Aorta (tissue), 5 donors: Measurements from ENCODE around the gene HEATR3. TPM values are rescaled to one million over a fixed set of nuclear protein-coding genes. Genes with fewer than 3 reads are reported as not detected.
A peak's percentile ranks its signal among the peaks of the same experiment; 100 is the strongest.

Source experiments
- ATAC-seq: fragments of 200-7000 bp; cut with Tn5 transposase; one replicate; pipeline ENCODE4 v1.9.1; 2022; ENCODE audit warnings: moderate library complexity; ENCODE audit not compliant: low FRiP score
- DNase-seq, 2 donors: peaks; one replicate each; pipeline ENCODE4 v3.0.0-alpha.2; 2020
- H3K27ac ChIP-seq, 2 donors: one replicate each; pipeline ENCODE4 v1.5.1; 2013; ENCODE audit warnings: low read length in 2 of 2, mild to moderate bottlenecking in 2 of 2, moderate library complexity in 2 of 2, control low read depth in 1 of 2, inconsistent platforms in 1 of 2, low read depth in 1 of 2
- H3K27me3 ChIP-seq, 2 donors: one replicate each; pipeline ENCODE4 v1.6.1; 2013; ENCODE audit warnings: control low read depth in 1 of 2, low read length in 1 of 2, mild to moderate bottlenecking in 1 of 2, moderate library complexity in 1 of 2; ENCODE audit not compliant: insufficient read depth in 2 of 2, control insufficient read depth in 1 of 2
- H3K36me3 ChIP-seq, 2 donors: one replicate each; pipeline ENCODE4 v1.6.1; 2013; ENCODE audit warnings: control low read depth in 1 of 2, low read length in 1 of 2, mild to moderate bottlenecking in 1 of 2; ENCODE audit not compliant: insufficient read depth in 2 of 2, control insufficient read depth in 1 of 2
- H3K4me1 ChIP-seq, 2 donors: one replicate each; pipeline ENCODE4 v1.6.1; 2013; ENCODE audit warnings: low read length in 2 of 2, control low read depth in 1 of 2, mild to moderate bottlenecking in 1 of 2, moderate library complexity in 1 of 2; ENCODE audit not compliant: insufficient read depth in 2 of 2, control insufficient read depth in 1 of 2
- H3K4me3 ChIP-seq, 2 donors: one replicate each; pipeline ENCODE4 v1.5.1; 2013; ENCODE audit warnings: low read length in 2 of 2, control low read depth in 1 of 2, mild to moderate bottlenecking in 1 of 2
- H3K9me3 ChIP-seq: one replicate; pipeline ENCODE4 v1.6.1; 2013; ENCODE audit warnings: mild to moderate bottlenecking, low read length; ENCODE audit not compliant: control insufficient read depth
- WGBS, 2 donors: extraction: QIAGEN DNeasy Blood & Tissue Kit; methylation state at CpG; one replicate each; pipeline ENCODE4 v1.1.7; 2013; 5-methylcytosine and 5-hydroxymethylcytosine counted together
- intact Hi-C, 2 donors: fragments of 100-400 bp; cut with DNase I; formaldehyde crosslinking; loops; one replicate each; pipeline versions ENCODE4 v1.14.2 to v1.15.0; 2022
- polyA plus RNA-seq, 2 donors: library from polyadenylated mRNA; stranded (reverse); fragments of 200-250 nt; gene quantifications; one replicate each; pipeline ENCODE4 v1.2.3, GENCODE V29; 2013
- total RNA-seq, 2 donors: library from RNA; stranded (reverse); fragmentation: NEBNext Ultra II Directional; extraction: Animal tissue kit (Norgen Biotek cat#: 25700); gene quantifications; one replicate each; pipeline ENCODE4 v1.2.1, GENCODE V29; 2021
- donor health status: healthy with polysubstance abuse.
- donor health status: Bipolar disorder and iron deficiency.
- donor health status: DM: no; HTN: no; CAD: no.
- donor health status: DM: no; HTN: no; CAD: no.
- donor health status: DM: yes; HTN: yes; CAD: no.

The HEATR3 gene
- total and polyA plus RNA-seq, 4 donors, result 3.7 to 17.9 (median 7.0) TPM

DNA sequence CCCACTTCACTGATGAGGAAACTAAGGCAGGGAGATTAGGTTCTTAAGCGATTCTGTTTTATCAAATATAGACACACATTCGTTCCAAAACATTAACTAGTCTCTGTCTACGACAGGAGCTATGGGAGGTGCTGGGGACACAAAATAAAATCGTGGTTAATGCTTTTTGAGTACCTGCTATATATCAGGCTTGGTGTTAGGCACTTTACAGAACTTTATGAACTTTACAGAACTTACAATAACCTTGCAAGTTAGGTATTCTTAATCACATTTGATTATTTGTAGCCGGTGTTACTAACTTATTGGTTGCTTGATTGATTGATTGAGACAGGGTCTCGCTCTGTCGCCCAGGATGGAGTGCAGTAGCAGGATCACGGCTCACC lies 538 bp upstream of the HEATR3 start:
- ATAC-seq (no peak), DNase-seq (no peak)
- peaks cover 0 to 3% of the 10 kb centered on the region in 2 donors for H3K36me3 ChIP-seq
- H3K27me3 ChIP-seq, result no peaks in the 10 kb centered on the region
- H3K4me1 ChIP-seq, result peaks cover 0 to 3% of the 10 kb centered on the region in 2 donors
- WGBS, 2 donors, result 81 to 86% methylated on average over 8 of the region's 8 CpGs
- H3K9me3 ChIP-seq, result no peaks in the 10 kb centered on the region
- intact Hi-C loops, result loop anchor here (2.0 to 10.0 kb wide), 4 partner anchors 40 to 147 kb away; partner anchors contain the start of genes TENT4B (in 2 of the 2) and CNEP1R1 (in 1 of the 2)
- no peak overlapping the region for H3K27ac ChIP-seq
- H3K4me3 ChIP-seq, result no peak overlapping the region

DNA sequence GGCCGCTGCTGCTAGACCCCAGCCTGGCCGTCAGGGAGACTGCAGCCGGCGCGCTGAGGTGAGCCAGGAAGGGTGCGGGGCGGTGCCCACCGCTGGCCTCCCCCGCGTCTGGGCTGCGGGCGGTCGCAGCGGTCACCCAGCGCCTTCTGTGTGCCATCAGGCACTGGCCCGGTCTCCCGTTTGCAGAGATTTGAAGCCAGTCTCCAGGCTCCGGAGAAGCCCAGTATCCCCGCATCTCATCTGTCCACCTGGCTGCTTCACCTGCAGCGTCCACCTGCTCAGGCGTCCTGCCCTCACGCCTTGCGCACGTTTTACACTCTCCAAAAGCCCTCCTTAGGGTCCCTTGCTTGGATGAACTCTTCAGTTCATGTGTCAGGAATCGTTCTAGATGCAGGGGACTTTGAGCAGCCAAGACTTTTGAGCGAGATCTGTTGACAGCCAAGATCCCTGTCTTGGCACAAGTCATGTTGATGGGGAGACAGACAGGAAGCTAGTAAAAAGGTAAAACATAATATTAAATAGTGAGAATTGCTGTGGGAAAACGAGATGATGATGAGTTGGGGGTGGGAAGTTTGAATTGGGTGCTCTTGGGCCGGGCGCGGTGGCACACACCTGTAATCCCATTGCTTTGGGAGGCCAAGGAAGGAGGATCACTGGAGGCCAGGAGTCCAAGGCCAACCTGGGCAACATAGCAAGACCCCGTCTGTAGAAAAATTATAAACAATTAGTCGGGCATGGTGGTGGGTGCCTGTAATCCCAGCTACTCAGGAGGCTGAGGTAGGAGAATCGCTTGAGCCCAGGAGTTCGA lies 916 bp downstream of the HEATR3 start:
- no peak for ATAC-seq
- WGBS, 2 donors, result 22 to 28% methylated on average over 25 to 34 of the region's 34 CpGs
- Histone ChIP-seq H3K9me3 (no peaks in the 10 kb centered on the region), H3K4me1 (peaks cover 0 to 3% of the 10 kb centered on the region in 2 donors), H3K36me3 (peaks cover 0 to 3% of the 10 kb centered on the region in 2 donors), H3K4me3 (peak overlapping the region; percentile 38 to 64), H3K27me3 (no peaks in the 10 kb centered on the region), H3K27ac (peak overlapping the region in 1 of 2 donors; percentile 62)
- intact Hi-C loops, result loop anchor here (5.0 to 10.0 kb wide), 3 partner anchors 86 to 146 kb away; partner anchors contain the start of gene TENT4B (in 2 of the 2)
- no peak for DNase-seq

DNA sequence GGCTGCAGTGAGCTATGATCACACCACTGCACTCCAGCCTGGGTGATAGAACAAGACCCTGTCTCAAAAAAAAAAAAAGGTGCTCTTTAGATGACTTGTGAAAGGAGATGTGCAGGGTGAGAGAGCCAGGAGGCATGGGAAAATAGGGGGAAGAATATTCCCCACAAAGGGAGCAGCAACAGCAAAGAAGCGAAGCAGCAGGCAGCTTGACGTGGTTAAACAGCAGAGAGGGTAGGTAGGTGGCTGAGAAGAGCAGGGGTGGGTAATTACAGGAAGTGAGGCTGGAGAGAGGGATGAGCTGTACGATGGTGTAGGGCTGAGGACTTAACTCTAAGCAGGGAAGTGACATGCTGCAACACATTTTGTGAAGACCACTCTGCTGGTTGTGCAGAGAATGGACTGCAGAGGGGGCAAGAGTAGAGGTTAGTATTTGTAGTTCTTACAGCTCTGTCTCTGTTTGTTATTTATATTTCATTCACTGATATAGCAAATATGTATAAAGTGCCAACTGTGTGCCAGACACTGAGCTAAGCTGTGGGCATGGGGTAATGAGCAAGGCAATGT lies 1.6 kb downstream of the HEATR3 start:
- no peak overlapping the region for H3K4me3 ChIP-seq
- intact Hi-C loops, result loop anchor here (5.0 to 10.0 kb wide), 3 partner anchors 85 to 145 kb away; partner anchors contain the start of gene TENT4B (in 2 of the 2)
- peaks cover 0 to 3% of the 10 kb centered on the region in 2 donors for H3K36me3 ChIP-seq
- no peaks in the 10 kb centered on the region for H3K9me3 ChIP-seq
- H3K27ac ChIP-seq, result no peak overlapping the region
- peaks cover 0 to 3% of the 10 kb centered on the region in 2 donors for H3K4me1 ChIP-seq
- no peak for DNase-seq
- ATAC-seq, result no peak
- H3K27me3 ChIP-seq, result no peaks in the 10 kb centered on the region
- 30 to 40% methylated on average over 3 of the region's 3 CpGs for WGBS, 2 donors

DNA sequence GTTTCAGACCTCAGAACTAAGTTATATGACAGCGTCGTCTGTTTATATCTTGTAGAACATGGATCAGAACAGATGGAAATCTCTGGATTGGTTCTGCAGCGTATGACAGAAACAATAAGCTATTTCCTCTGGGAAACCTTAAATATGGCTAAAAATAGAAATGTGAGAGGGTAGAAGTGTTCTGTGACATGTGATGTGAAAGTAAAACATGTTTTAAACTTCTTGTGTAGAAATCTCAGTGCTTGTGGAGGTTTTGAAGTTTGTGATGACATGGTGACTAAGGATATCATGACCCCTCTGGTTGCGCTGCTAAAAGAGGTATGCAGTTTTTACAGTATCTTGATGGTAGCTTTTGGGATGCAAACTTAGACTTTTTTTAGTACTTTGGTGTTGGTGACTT lies 2.8 kb downstream of the HEATR3 start:
- Histone ChIP-seq H3K4me3 (no peak overlapping the region), H3K36me3 (peaks cover 0 to 5% of the 10 kb centered on the region in 2 donors), H3K27ac (no peak overlapping the region), H3K27me3 (no peaks in the 10 kb centered on the region), H3K9me3 (no peaks in the 10 kb centered on the region), H3K4me1 (peaks cover 0 to 3% of the 10 kb centered on the region in 2 donors)
- DNase-seq (no peak), ATAC-seq (no peak)
- intact Hi-C loops, result loop anchor here (5.0 to 10.0 kb wide), 3 partner anchors 84 to 144 kb away; partner anchors contain the start of gene TENT4B (in 2 of the 2)
- WGBS, 2 donors, result 16 to 21% methylated on average over 4 of the region's 4 CpGs

DNA sequence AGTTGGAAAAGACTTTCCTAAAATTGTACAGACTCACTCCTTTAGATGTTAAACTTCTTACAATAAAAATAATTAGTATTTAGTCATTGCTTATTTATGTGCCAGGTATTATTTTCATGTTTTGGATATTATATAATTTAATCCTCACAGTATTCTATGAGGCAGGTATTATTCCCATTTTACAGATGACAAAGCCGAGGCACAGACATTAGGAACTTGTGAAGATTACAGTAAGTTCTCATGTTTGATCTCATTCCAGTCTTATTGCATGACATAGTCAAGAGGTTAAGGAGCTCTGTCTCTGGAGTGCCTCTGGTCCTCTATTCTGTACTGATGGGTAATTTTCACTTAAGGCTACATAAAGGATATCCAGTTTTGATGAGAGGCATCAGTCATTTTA lies 3.3 kb downstream of the HEATR3 start:
- Histone ChIP-seq H3K27me3 (no peaks in the 10 kb centered on the region), H3K27ac (no peak overlapping the region), H3K4me3 (no peak overlapping the region), H3K36me3 (peaks cover 0 to 5% of the 10 kb centered on the region in 2 donors), H3K4me1 (peaks cover 0 to 3% of the 10 kb centered on the region in 2 donors), H3K9me3 (no peaks in the 10 kb centered on the region)
- WGBS, 2 donors, result 97 to 98% methylated on average over 1 of the region's 1 CpG
- no peak for ATAC-seq
- intact Hi-C loops, result loop anchor here (5.0 to 10.0 kb wide), 3 partner anchors 83 to 143 kb away; partner anchors contain the start of gene TENT4B (in 2 of the 2)
- DNase-seq, result no peak

DNA sequence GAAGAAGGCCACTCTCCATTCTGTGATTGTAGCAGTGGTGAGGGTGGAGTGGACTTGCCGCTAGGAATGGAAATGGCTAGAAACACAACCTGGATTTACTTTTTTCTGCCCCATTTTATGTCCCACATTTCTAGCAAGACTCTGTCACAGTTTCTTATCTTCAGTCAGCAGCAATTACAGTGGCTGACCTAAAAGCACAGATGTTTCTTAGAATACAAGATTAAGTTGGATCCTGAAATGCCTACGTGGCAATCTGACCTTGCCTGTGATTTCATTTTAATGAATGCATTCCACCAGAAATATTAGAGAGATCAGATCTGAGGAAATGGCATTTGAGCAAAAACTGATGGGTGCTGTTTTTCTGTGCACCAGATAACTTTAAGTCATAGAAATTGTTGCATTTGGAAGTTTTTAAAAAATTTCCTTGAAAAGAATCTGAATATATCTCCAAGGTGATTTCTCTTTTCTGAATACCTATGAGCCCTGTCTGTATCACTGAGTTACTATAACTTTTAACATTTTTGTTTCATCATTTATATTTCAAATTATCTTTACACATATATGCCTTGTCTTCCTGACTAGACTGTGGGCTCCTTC lies 5.4 kb downstream of the HEATR3 start:
- no peak overlapping the region for H3K4me3 ChIP-seq
- no peaks in the 10 kb centered on the region for H3K27me3 ChIP-seq
- no peak for ATAC-seq
- intact Hi-C loops, result no loop called here
- H3K9me3 ChIP-seq, result no peaks in the 10 kb centered on the region
- peaks cover 0 to 3% of the 10 kb centered on the region in 2 donors for H3K4me1 ChIP-seq
- H3K36me3 ChIP-seq, result peaks cover 0 to 5% of the 10 kb centered on the region in 2 donors
- no peak for DNase-seq
- 71 to 76% methylated on average over 2 of the region's 2 CpGs for WGBS, 2 donors
- no peak overlapping the region for H3K27ac ChIP-seq

DNA sequence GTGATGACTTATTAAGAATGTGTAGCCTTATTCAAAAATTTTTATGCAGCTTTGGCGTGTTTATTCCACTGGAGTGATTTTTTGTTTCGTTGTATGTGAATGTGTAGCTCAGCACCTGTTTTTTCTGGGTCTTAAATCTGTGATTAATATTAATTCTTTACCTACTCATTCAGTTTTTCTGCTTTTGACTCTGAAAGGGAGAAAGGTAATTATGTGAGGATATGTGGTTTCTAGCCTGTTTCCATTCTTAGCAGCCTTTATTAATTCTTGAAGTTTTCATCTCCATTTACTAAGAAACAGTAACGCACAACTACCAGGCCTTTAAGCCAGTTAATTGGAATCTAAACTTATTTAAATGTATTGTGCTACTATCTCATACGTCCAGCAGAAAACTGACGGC lies 7.0 kb downstream of the HEATR3 start:
- ATAC-seq, result no peak
- Histone ChIP-seq H3K27ac (no peak overlapping the region), H3K9me3 (no peaks in the 10 kb centered on the region), H3K4me1 (peaks cover 0 to 1% of the 10 kb centered on the region in 2 donors), H3K36me3 (peaks cover 0 to 5% of the 10 kb centered on the region in 2 donors), H3K4me3 (no peak overlapping the region), H3K27me3 (no peaks in the 10 kb centered on the region)
- intact Hi-C loops, result no loop called here
- WGBS, 2 donors, result 92% methylated on average over 5 of the region's 5 CpGs
- no peak for DNase-seq

DNA sequence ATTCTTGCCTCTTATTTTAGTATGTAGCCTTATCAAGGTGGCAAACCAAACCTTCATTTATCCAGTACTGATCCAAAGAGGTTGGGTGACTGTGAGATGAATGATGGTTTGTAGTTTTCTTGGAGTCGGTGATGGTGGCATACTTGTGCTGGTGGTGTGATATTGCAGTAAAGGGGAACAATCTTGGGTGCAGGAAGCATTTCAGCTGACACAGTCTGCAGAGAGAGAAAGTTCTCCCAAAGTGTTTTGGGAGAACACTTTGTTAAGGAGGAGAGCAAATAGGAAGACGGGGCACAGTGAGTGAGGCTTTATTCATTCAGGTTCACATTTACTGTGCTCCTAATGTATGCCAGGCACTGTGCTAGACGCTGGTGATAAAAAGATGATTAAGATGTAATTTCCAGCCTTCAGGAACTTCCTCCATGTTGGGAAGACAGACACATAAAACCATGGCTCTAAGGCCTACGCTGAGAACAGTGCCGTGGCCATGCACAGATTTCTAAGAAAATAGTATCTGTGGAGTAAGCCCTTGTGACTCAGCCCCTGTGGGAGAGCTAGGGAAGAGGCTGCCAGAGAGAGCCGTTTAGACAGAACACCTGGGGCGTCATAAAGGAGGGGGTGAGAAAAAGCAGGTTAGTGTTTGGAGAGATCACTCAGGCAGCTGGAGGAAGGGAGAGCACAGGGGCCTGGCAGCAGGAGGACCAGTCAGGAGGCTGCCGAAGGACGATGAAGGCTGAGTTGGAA lies 13.8 kb downstream of the HEATR3 start:
- WGBS, 2 donors, result 86 to 90% methylated on average over 9 of the region's 9 CpGs
- H3K4me3 ChIP-seq, result no peak overlapping the region
- no peak for DNase-seq
- no peak for ATAC-seq
- H3K27me3 ChIP-seq, result no peaks in the 10 kb centered on the region
- H3K9me3 ChIP-seq, result no peaks in the 10 kb centered on the region
- H3K27ac ChIP-seq, result no peak overlapping the region
- H3K36me3 ChIP-seq, result peaks cover 0 to 2% of the 10 kb centered on the region in 2 donors
- no peaks in the 10 kb centered on the region for H3K4me1 ChIP-seq
- intact Hi-C loops, result no loop called here
